Effector memory CD4-positive, alpha-beta T cell (primary cell): ENCODE measurements around the gene MGMT.

ENCODE experiments used
- DNase-seq, 3 donors: peaks; one replicate each; pipeline ENCODE4 v3.0.0-alpha.2; 2020
- H3K27ac ChIP-seq: 2 replicates; pipeline ENCODE4 v1.7.0; 2013; ENCODE audit warnings: mild to moderate bottlenecking, low read length, moderate library complexity; ENCODE audit not compliant: insufficient read depth, poor library complexity, severe bottlenecking
- H3K27me3 ChIP-seq: replicated peaks from 2 replicates; pipeline ENCODE4 v1.7.0; 2013; ENCODE audit warnings: mild to moderate bottlenecking, low read length; ENCODE audit not compliant: insufficient read depth, control insufficient read depth, poor library complexity, severe bottlenecking
- H3K36me3 ChIP-seq: 2 replicates; pipeline ENCODE4 v1.7.0; 2013; ENCODE audit warnings: mild to moderate bottlenecking, low read length, moderate library complexity; ENCODE audit not compliant: control insufficient read depth, insufficient read depth
- H3K4me1 ChIP-seq: 2 replicates; pipeline ENCODE4 v1.7.0; 2013; ENCODE audit warnings: low read length, mild to moderate bottlenecking; ENCODE audit not compliant: control insufficient read depth, insufficient read depth, poor library complexity, severe bottlenecking
- H3K4me3 ChIP-seq: 2 replicates; pipeline ENCODE4 v1.7.0; 2013; ENCODE audit warnings: low read length, low read depth, mild to moderate bottlenecking; ENCODE audit not compliant: insufficient read depth, poor library complexity, severe bottlenecking
- H3K9me3 ChIP-seq: 2 replicates; pipeline ENCODE4 v1.7.0; 2013; ENCODE audit warnings: mild to moderate bottlenecking, low read length, moderate library complexity; ENCODE audit not compliant: control insufficient read depth

Gene MGMT

GRCh38 chr10:129449893-129450292, 17.1 kb upstream of the MGMT start:
- Histone ChIP-seq H3K27me3 (no peaks in the 10 kb centered on the region), H3K9me3 (no peaks in the 10 kb centered on the region), H3K4me1 (no peaks in the 10 kb centered on the region), H3K36me3 (no peaks in the 10 kb centered on the region), H3K27ac (no peak overlapping the region), H3K4me3 (no peak overlapping the region)
- DNase-seq: no peak

- Histone ChIP-seq H3K27ac (no peak overlapping the region), H3K9me3 (no peaks in the 10 kb centered on the region), H3K27me3 (no peaks in the 10 kb centered on the region), H3K4me3 (no peak overlapping the region), H3K4me1 (no peaks in the 10 kb centered on the region), H3K36me3 (no peaks in the 10 kb centered on the region)
- DNase-seq: no peak
Measured at GRCh38 chr10:129450391-129450790, 16.6 kb upstream of the MGMT start.

- Histone ChIP-seq H3K27ac (no peak overlapping the region), H3K4me3 (no peak overlapping the region), H3K36me3 (no peaks in the 10 kb centered on the region), H3K9me3 (no peaks in the 10 kb centered on the region), H3K27me3 (no peaks in the 10 kb centered on the region), H3K4me1 (no peaks in the 10 kb centered on the region)
- no peak for DNase-seq
Measured at GRCh38 chr10:129455625-129456024, 11.4 kb upstream of the MGMT start.

GRCh38 chr10:129459762-129460539, 7.1 kb upstream of the MGMT start:
- Histone ChIP-seq H3K9me3 (no peaks in the 10 kb centered on the region), H3K27me3 (no peaks in the 10 kb centered on the region), H3K27ac (no peak overlapping the region), H3K4me1 (no peaks in the 10 kb centered on the region), H3K36me3 (no peaks in the 10 kb centered on the region), H3K4me3 (no peak overlapping the region)
- DNase-seq: no peak

- Histone ChIP-seq H3K36me3 (no peaks in the 10 kb centered on the region), H3K27me3 (no peaks in the 10 kb centered on the region), H3K4me3 (no peak overlapping the region), H3K9me3 (no peaks in the 10 kb centered on the region), H3K27ac (no peak overlapping the region), H3K4me1 (peaks cover 7% of the 10 kb centered on the region)
- no peak for DNase-seq
Measured at GRCh38 chr10:129462257-129462795, 4.7 kb upstream of the MGMT start.

- no peak for DNase-seq
- Histone ChIP-seq H3K9me3 (no peaks in the 10 kb centered on the region), H3K27me3 (no peaks in the 10 kb centered on the region), H3K27ac (no peak overlapping the region), H3K4me1 (peaks cover 11% of the 10 kb centered on the region), H3K4me3 (no peak overlapping the region), H3K36me3 (no peaks in the 10 kb centered on the region)
Measured at GRCh38 chr10:129464251-129464650, 2.8 kb upstream of the MGMT start.

GRCh38 chr10:129465796-129466702, 992 bp upstream of the MGMT start:
- peak overlapping the region; percentile 71 for H3K27ac ChIP-seq
- H3K4me3 ChIP-seq: peak overlapping the region; percentile 73
- no peak for DNase-seq
- H3K9me3 ChIP-seq: no peaks in the 10 kb centered on the region
- peaks cover 11% of the 10 kb centered on the region for H3K4me1 ChIP-seq
- peaks cover 4% of the 10 kb centered on the region for H3K36me3 ChIP-seq
- no peaks in the 10 kb centered on the region for H3K27me3 ChIP-seq

GRCh38 chr10:129467359-129468064, 471 bp downstream of the MGMT start:
- DNase-seq: no peak

GRCh38 chr10:129468187-129468586, 1.1 kb downstream of the MGMT start:
- Histone ChIP-seq H3K27me3 (no peaks in the 10 kb centered on the region), H3K4me3 (no peak overlapping the region), H3K4me1 (peaks cover 11% of the 10 kb centered on the region), H3K36me3 (peaks cover 4% of the 10 kb centered on the region), H3K9me3 (no peaks in the 10 kb centered on the region), H3K27ac (no peak overlapping the region)
- DNase-seq: no peak

More at GRCh38 chr10:129467359-129468064, 471 bp downstream of the MGMT start:
- H3K9me3 ChIP-seq: no peaks in the 10 kb centered on the region
- H3K27me3 ChIP-seq: no peaks in the 10 kb centered on the region
- H3K27ac ChIP-seq: peak overlapping the region; percentile 64
- H3K36me3 ChIP-seq: peaks cover 4% of the 10 kb centered on the region
- peak overlapping the region; percentile 87 for H3K4me3 ChIP-seq
- peaks cover 11% of the 10 kb centered on the region for H3K4me1 ChIP-seq
